Prostate gland (tissue), 2 donors: Measurements from ENCODE around the gene SPINK14. TPM values are rescaled to one million over a fixed set of nuclear protein-coding genes. Genes with fewer than 3 reads are reported as not detected.

Experiments
- DNase-seq: peaks from one replicate; pipeline ENCODE4 v3.0.0-alpha.2; 2019; ENCODE audit warnings: low spot score
- H3K27ac ChIP-seq, 2 donors: fragments of 200-600 bp; sonication (generic); 2 replicates each; pipeline ENCODE4 v1.5.1; 2017 to 2019
- H3K27me3 ChIP-seq: fragments of 200-600 bp; sonication (generic); replicated peaks from 2 replicates; pipeline ENCODE4 v1.5.1; 2019; ENCODE audit not compliant: insufficient read depth
- H3K36me3 ChIP-seq, 2 donors: fragments of 200-600 bp; sonication (generic); 1 replicate in 1 of 2; 2 replicates in 1 of 2; pipeline versions ENCODE4 v1.5.1 to v1.8.1; 2017 to 2019
- H3K4me1 ChIP-seq: fragments of 200-600 bp; sonication (generic); replicated peaks from 2 replicates; pipeline ENCODE4 v1.5.1; 2019
- H3K4me3 ChIP-seq, 2 donors: fragments of 200-600 bp; sonication (generic); 2 replicates each; pipeline ENCODE4 v1.5.1; 2017 to 2019
- H3K9me3 ChIP-seq: fragments of 200-600 bp; sonication (generic); 2 replicates; pipeline ENCODE4 v1.5.1; 2017
- POLR2A ChIP-seq: fragments of 450-650 bp; IDR thresholded peaks from one replicate; pipeline ENCODE4 v1.6.1; 2016; ENCODE audit warnings: antibody characterized with exemption, mild to moderate bottlenecking
- POLR2AphosphoS5 ChIP-seq: sonication (generic); formaldehyde crosslinking; IDR thresholded peaks from one replicate; pipeline ENCODE4 v1.6.1; 2017; ENCODE audit warnings: antibody characterized with exemption
- WGBS: methylation state at CpG from one replicate; pipeline ENCODE4 v1.1.5; 2018; 5-methylcytosine and 5-hydroxymethylcytosine counted together
- intact Hi-C: fragments of 100-400 bp; cut with DNase I; formaldehyde crosslinking; loops from one replicate; pipeline ENCODE4 v1.14.2; 2022
- total RNA-seq, 2 donors: library from RNA; depleted of rRNA; stranded (reverse); fragments of >200 nt; gene quantifications; one replicate each; pipeline ENCODE4 v1.1.0, GENCODE V29; 2016
- TF ChIP-seq, protein P1 (sequence below), 4 experiments: fragments of 200-600 bp in 2 of 4; fragments of 450-650 bp in 2 of 4; sonication (generic) in 2 of 4; IDR thresholded peaks; 1 replicate in 3 of 4; 2 replicates in 1 of 4; pipeline ENCODE4 v1.5.1; 2016 to 2019; ENCODE audit warnings: antibody characterized with exemption in 4 of 4, mild to moderate bottlenecking in 2 of 4, moderate library complexity in 2 of 4

SPINK14 gene
- total RNA-seq, 2 donors from 2014 or later = not detected

DNA sequence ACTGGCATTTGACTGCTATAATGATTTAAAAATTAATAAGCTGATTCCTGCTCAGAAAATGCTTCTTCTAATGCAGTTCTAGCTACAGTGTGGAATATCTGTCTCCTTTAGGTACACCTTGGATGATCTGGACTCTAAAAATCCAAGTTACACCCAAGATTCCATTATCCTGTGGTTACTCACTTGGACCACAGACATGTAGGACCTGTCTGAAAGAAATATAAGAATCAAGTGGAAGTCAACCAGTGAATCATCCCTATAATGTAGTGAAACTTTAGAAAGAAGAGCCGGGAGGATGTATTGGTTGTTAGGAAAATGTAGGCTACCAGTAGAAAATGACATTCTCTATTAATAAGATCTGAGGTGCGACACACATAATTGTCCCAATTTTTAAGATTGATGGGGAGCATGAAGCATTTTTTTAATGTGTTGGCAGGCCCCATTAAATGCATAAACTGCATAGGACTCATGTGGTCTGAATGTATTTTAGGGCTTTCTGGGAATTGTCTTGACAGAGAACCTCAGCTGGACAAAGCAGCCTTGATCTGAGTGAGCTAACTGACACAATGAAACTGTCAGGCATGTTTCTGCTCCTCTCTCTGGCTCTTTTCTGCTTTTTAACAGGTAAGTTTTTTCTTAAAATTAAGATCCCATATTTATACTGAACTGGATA is 34.3 kb downstream of the SPINK14 start, which contains the start of gene SPINK6:
TSS of gene SPINK6 (plus strand) at position 512 of the 673 bp plus-strand sequence. CDS start at position 567, 55 bp downstream.
- Histone ChIP-seq H3K9me3 (no peaks in the 10 kb centered on the region), H3K4me3 (no peak within 1 kb of the TSS), H3K27ac (no peak within 1 kb of the TSS), H3K4me1 (no peaks in the 10 kb centered on the region), H3K27me3 (no peaks in the 10 kb centered on the region), H3K36me3 (no peaks in the 10 kb centered on the region)
- no peak for TF ChIP-seq POLR2AphosphoS5
- 98% methylated on average over 2 of the region's 2 CpGs for WGBS
- no peak for DNase-seq
- intact Hi-C loops = no loop called here

DNA sequence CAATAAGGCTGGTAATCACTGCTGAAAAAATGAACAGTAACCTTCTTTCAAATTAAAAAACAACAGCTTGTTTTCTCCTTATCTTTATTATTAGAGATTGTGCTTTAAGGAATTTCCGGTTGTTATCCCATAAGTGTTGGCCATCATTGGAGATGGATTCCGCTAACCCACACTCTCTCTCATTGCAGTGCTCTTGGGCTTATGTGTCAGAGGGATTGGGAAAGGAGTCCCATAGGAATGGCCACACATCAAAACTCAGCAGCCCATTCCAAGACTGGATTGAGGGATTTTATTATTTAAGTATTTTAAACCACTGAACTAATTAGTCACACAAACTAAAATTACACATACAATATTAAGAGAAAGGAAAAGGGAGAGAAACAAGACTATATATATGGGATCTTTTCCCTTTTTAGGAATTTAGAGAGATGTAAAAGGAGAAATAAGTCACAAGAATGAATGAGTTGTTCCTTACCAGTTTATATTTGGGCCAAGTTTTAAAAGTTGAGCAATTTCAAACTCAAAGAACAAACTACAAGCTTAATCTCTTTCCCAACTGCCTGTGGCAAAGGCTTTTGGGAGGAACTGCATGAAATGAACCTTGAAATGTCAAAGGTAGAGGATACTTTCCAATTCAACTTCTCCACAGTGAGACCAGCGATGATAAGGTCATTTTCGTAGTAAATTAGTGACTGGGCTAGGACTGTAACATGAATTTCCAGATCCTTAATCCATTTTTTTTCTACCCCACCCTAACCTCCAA is 36.9 kb downstream of the SPINK14 start:
- intact Hi-C loops = no loop called here
- Histone ChIP-seq H3K27ac (no peak overlapping the region), H3K4me3 (no peak overlapping the region), H3K4me1 (no peaks in the 10 kb centered on the region), H3K9me3 (no peaks in the 10 kb centered on the region), H3K27me3 (no peaks in the 10 kb centered on the region), H3K36me3 (no peaks in the 10 kb centered on the region)
- TF ChIP-seq, protein P1, sequence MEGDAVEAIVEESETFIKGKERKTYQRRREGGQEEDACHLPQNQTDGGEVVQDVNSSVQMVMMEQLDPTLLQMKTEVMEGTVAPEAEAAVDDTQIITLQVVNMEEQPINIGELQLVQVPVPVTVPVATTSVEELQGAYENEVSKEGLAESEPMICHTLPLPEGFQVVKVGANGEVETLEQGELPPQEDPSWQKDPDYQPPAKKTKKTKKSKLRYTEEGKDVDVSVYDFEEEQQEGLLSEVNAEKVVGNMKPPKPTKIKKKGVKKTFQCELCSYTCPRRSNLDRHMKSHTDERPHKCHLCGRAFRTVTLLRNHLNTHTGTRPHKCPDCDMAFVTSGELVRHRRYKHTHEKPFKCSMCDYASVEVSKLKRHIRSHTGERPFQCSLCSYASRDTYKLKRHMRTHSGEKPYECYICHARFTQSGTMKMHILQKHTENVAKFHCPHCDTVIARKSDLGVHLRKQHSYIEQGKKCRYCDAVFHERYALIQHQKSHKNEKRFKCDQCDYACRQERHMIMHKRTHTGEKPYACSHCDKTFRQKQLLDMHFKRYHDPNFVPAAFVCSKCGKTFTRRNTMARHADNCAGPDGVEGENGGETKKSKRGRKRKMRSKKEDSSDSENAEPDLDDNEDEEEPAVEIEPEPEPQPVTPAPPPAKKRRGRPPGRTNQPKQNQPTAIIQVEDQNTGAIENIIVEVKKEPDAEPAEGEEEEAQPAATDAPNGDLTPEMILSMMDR (IDR thresholded peaks at IDR 0.05) = no peak
- TF ChIP-seq POLR2A (no peak), POLR2AphosphoS5 (no peak)
- 88% methylated on average over 4 of the region's 4 CpGs for WGBS
- no peak for DNase-seq

DNA sequence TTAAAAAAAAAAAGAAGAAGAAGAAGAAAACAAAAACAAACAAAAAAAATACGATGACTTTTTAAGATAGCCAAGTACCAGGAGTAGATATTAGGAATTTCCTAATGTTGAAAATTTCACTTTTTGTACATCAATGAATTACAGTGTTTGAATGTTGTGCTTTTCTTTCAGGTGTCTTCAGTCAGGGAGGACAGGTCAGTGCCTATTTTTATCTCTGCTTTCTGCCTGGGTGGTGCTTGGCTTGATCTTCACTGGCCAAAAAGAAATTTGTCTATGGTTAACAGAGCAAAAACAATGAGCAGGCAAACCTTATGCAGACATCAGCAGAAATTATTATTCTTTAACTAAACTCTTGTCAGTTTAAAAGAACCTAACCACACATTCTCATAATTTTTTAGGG is 37.5 kb downstream of the SPINK14 start:
- 79% methylated on average over 1 of the region's 1 CpG for WGBS
- Histone ChIP-seq H3K27ac (no peak overlapping the region), H3K4me1 (no peaks in the 10 kb centered on the region), H3K4me3 (no peak overlapping the region), H3K36me3 (no peaks in the 10 kb centered on the region), H3K27me3 (no peaks in the 10 kb centered on the region), H3K9me3 (no peaks in the 10 kb centered on the region)
- no peak for DNase-seq
- intact Hi-C loops = no loop called here
- no peak for TF ChIP-seq POLR2A
- TF ChIP-seq, protein P1 (IDR thresholded peaks at IDR 0.05) = no peak
- no peak for TF ChIP-seq POLR2AphosphoS5

DNA sequence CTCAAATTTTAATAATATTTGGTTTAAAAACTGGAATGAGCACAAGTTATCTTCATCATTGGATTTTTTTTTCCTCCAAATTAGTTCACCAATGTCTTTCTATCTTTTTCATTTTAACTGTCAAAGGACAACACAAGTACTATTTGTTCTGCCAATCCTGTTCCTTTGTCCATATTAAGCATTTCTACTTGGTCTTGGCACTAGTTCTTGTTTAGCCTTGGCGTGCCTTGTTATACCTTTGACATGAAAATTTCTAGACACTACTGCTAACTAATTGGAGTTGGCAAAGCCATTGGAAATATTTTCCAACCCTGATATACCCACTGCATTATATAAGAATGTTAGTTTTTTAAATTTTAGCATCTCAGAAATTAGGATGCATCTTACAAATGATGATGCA is 38.3 kb downstream of the SPINK14 start:
- H3K27me3 ChIP-seq = no peaks in the 10 kb centered on the region
- WGBS = 24% methylated on average over 1 of the region's 1 CpG
- H3K4me3 ChIP-seq = no peak overlapping the region
- no peak overlapping the region for H3K27ac ChIP-seq
- H3K36me3 ChIP-seq = no peaks in the 10 kb centered on the region
- intact Hi-C loops = no loop called here
- no peak for DNase-seq
- H3K4me1 ChIP-seq = no peaks in the 10 kb centered on the region
- TF ChIP-seq, protein P1 (IDR thresholded peaks at IDR 0.05) = no peak
- no peak for TF ChIP-seq POLR2AphosphoS5
- no peak for TF ChIP-seq POLR2A
- H3K9me3 ChIP-seq = no peaks in the 10 kb centered on the region

DNA sequence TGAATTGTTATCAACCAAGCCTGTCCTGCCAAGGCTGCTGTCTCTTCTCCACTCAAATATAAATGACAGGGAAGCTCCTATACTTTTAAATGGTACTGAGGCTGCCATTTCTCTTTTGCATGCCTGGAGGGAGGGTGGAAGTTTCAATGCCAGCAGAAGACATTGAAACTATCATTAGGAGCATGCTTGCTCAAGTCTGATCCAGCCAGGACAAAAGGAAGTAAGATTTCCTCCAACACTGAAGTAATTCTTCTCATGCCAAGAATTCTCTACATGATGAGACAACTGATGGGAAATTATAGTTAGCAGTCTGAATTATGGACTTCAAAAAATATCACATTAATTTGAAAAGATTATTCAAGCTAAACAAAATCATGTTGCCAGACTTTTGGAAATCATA is 39.9 kb downstream of the SPINK14 start:
- Histone ChIP-seq H3K4me1 (no peaks in the 10 kb centered on the region), H3K9me3 (no peaks in the 10 kb centered on the region), H3K27me3 (no peaks in the 10 kb centered on the region), H3K36me3 (no peaks in the 10 kb centered on the region), H3K4me3 (no peak overlapping the region), H3K27ac (no peak overlapping the region)
- TF ChIP-seq POLR2A (no peak), POLR2AphosphoS5 (no peak)
- TF ChIP-seq, protein P1 (IDR thresholded peaks at IDR 0.05) = no peak
- no peak for DNase-seq
- intact Hi-C loops = no loop called here
